ENCODE results near the gene PGAM2.
A peak's percentile ranks its signal among the peaks of the same experiment; 100 is the strongest.

Gene PGAM2

GRCh38 chr7:44103566-44103922 is 38.2 kb upstream of the PGAM2 start:
- DNase-seq (ENCODE audit: low read depth) = no peak
- H3K4me3 ChIP-seq (ENCODE audit: control insufficient read depth, low read depth, low read length) = no peak overlapping the region

GRCh38 chr7:44102846-44103565 is 37.6 kb upstream of the PGAM2 start:
- no peak for TF ChIP-seq CTCF (IDR thresholded peaks at IDR 0.05; ENCODE audit: control insufficient read depth, insufficient read depth, low read depth, low read length, missing control alignments)
- no peak overlapping the region for H3K4me3 ChIP-seq (ENCODE audit: control insufficient read depth, low read depth, low read length)
- no peak for DNase-seq (ENCODE audit: low read depth)

More at GRCh38 chr7:44103566-44103922, 38.2 kb upstream of the PGAM2 start:
- no peak for TF ChIP-seq CTCF (IDR thresholded peaks at IDR 0.05; ENCODE audit: control insufficient read depth, insufficient read depth, low read depth, low read length, missing control alignments)

GRCh38 chr7:44101966-44102845 is 36.8 kb upstream of the PGAM2 start:
- H3K4me3 ChIP-seq (ENCODE audit: control insufficient read depth, low read depth, low read length) = no peak overlapping the region
- no peak for TF ChIP-seq CTCF (IDR thresholded peaks at IDR 0.05; ENCODE audit: control insufficient read depth, insufficient read depth, low read depth, low read length, missing control alignments)
- peak; percentile 92 for DNase-seq (ENCODE audit: low read depth)

- H3K4me3 ChIP-seq (ENCODE audit: control insufficient read depth, low read depth, low read length) = no peak overlapping the region
- TF ChIP-seq CTCF (IDR thresholded peaks at IDR 0.05; ENCODE audit: control insufficient read depth, insufficient read depth, low read depth, low read length, missing control alignments) = no peak
- no peak for DNase-seq (ENCODE audit: low read depth)
Measured at GRCh38 chr7:44101303-44101965, 36.1 kb upstream of the PGAM2 start.

GRCh38 chr7:44100458-44101302 is 35.3 kb upstream of the PGAM2 start:
- peak; percentile 68 for DNase-seq (ENCODE audit: low read depth)
- no peak overlapping the region for H3K4me3 ChIP-seq (ENCODE audit: control insufficient read depth, low read depth, low read length)
- no peak for TF ChIP-seq CTCF (IDR thresholded peaks at IDR 0.05; ENCODE audit: control insufficient read depth, insufficient read depth, low read depth, low read length, missing control alignments)

GRCh38 chr7:44099669-44100068 is 34.3 kb upstream of the PGAM2 start:
- DNase-seq (ENCODE audit: low read depth) = no peak
- H3K4me3 ChIP-seq (ENCODE audit: control insufficient read depth, low read depth, low read length) = no peak overlapping the region
- TF ChIP-seq CTCF (IDR thresholded peaks at IDR 0.05; ENCODE audit: control insufficient read depth, insufficient read depth, low read depth, low read length, missing control alignments) = no peak

Measured in AG09309 (cell line).